ENCODE measurements around the gene ACOT13.

DNA sequence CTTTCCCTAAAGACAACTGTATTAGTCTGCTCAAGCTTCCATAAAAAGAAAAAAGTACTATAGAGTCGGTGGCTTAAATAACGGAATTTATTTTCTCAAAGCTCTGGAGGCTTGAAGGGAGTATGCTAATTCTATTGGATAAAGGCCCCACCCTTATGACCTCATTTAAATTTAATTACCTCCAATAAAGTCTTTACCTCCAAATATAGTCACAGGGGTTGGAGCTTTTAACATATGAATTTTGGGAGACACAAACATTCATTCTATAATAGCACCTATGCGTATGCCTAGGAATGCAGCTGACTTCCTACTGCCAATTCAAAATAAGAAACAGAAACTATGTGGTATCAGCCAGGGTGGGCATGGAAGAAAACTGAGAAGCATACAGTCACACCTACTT lies 46.2 kb upstream of the ACOT13 start:
- TF ChIP-seq, protein P1, sequence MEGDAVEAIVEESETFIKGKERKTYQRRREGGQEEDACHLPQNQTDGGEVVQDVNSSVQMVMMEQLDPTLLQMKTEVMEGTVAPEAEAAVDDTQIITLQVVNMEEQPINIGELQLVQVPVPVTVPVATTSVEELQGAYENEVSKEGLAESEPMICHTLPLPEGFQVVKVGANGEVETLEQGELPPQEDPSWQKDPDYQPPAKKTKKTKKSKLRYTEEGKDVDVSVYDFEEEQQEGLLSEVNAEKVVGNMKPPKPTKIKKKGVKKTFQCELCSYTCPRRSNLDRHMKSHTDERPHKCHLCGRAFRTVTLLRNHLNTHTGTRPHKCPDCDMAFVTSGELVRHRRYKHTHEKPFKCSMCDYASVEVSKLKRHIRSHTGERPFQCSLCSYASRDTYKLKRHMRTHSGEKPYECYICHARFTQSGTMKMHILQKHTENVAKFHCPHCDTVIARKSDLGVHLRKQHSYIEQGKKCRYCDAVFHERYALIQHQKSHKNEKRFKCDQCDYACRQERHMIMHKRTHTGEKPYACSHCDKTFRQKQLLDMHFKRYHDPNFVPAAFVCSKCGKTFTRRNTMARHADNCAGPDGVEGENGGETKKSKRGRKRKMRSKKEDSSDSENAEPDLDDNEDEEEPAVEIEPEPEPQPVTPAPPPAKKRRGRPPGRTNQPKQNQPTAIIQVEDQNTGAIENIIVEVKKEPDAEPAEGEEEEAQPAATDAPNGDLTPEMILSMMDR (IDR thresholded peaks at IDR 0.05; ENCODE audit: low read depth, low read length), result no peak
- no peak for TF ChIP-seq EZH2phosphoT487 (IDR thresholded peaks at IDR 0.05; ENCODE audit: low read depth)
